Epithelial cell of umbilical artery (primary cell): ENCODE measurements around the gene NFE2L2. TPM values are rescaled to one million over a fixed set of nuclear protein-coding genes. Genes with fewer than 3 reads are reported as not detected.

Experiments
- total RNA-seq: library from RNA; depleted of rRNA; stranded (reverse); fragments of >200 nt; gene quantifications from 2 replicates; pipeline ENCODE4 v1.2.3, GENCODE V29; 2014

NFE2L2 gene
- total RNA-seq, result 31.8 and 42.7 TPM in 2 replicates

GRCh38 chr2:177264693-177265587 lies at the start of gene NFE2L2:
TSS of gene NFE2L2 (minus strand) at chr2:177264727. CDS start at chr2:177264576, 151 bp downstream.

GRCh38 chr2:177212106-177212890 lies 52.2 kb downstream of the NFE2L2 start, which contains the start of gene HNRNPA3:
TSS of gene HNRNPA3 (plus strand) at chr2:177212794. CDS start at chr2:177212800, 6 bp downstream.

Other genes with a start within 250 kb of the NFE2L2 start
- gene HNRNPA3, start 51.9 kb downstream of the NFE2L2 start, total RNA-seq, result 47.1 and 62.9 TPM in 2 replicates
- 71.1 and 85.1 TPM in 2 replicates for gene AGPS, start 128.0 kb upstream of the NFE2L2 start, total RNA-seq